OCI-LY3 (cell line): ENCODE data around the gene TENM4.

Experiments
- CTCF ChIP-seq: fragments of 200-600, 300-600 bp; sonication (generic); IDR thresholded peaks from 2 replicates; pipeline ENCODE4 v1.5.1; 2014; ENCODE audit warnings: antibody characterized with exemption, low read length, low read depth
- EZH2phosphoT487 ChIP-seq: fragments of 200-600 bp; shearing (Covaris generic); IDR thresholded peaks from 2 replicates; pipeline ENCODE4 v1.6.1; 2018; ENCODE audit warnings: antibody characterized with exemption, mixed run types, low read depth

GRCh38 chr11:79311461-79311860 lies 129.4 kb downstream of the TENM4 start:
- no peak for TF ChIP-seq CTCF
- TF ChIP-seq EZH2phosphoT487 = no peak
